ENCODE data around the gene PPP2R5A. TPM values are rescaled to one million over a fixed set of nuclear protein-coding genes. Genes with fewer than 3 reads are reported as not detected.

The PPP2R5A gene
- total and polyA plus RNA-seq, 2 of the 8 experiments (the other 6 are each of a cell fraction or from before 2014, with no cell fraction given), result 14.6 to 36.3 TPM

GRCh38 chr1:212323066-212323465 lies 37.9 kb downstream of the PPP2R5A start (continued):
- TF ChIP-seq MAX (IDR thresholded peaks at IDR 0.05) (no peak), BCL11A (IDR thresholded peaks at IDR 0.05; ENCODE audit: low read depth in 2 of 2, low read length in 2 of 2) (no peak), SIX5 (IDR thresholded peaks at IDR 0.05; ENCODE audit: low read depth, low read length) (no peak), HDAC6 (IDR thresholded peaks at IDR 0.05; ENCODE audit: low read depth, low read length) (no peak), BACH1 (IDR thresholded peaks at IDR 0.05; ENCODE audit: low read length) (no peak), SIN3A (conservative IDR thresholded peaks at IDR 0.05 in 1 of 2, IDR thresholded peaks at IDR 0.05 in 1 of 2; ENCODE audit: low read depth in 1 of 2, low read length in 2 of 2) (no peak)
- TF ChIP-seq, protein P1, sequence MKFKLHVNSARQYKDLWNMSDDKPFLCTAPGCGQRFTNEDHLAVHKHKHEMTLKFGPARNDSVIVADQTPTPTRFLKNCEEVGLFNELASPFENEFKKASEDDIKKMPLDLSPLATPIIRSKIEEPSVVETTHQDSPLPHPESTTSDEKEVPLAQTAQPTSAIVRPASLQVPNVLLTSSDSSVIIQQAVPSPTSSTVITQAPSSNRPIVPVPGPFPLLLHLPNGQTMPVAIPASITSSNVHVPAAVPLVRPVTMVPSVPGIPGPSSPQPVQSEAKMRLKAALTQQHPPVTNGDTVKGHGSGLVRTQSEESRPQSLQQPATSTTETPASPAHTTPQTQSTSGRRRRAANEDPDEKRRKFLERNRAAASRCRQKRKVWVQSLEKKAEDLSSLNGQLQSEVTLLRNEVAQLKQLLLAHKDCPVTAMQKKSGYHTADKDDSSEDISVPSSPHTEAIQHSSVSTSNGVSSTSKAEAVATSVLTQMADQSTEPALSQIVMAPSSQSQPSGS (IDR thresholded peaks at IDR 0.05; ENCODE audit: low read length), result no peak
